Testis (tissue), 3 donors: ENCODE data around the gene EIF2S3B. TPM values are rescaled to one million over a fixed set of nuclear protein-coding genes. Genes with fewer than 3 reads are reported as not detected.

Experiments
- DNase-seq: peaks from one replicate; pipeline ENCODE4 v3.0.0-alpha.2; 2019
- H3K27ac ChIP-seq, 2 donors: fragments of 200-600 bp; sonication (generic); one replicate each; pipeline ENCODE4 v1.5.1; 2019
- H3K27me3 ChIP-seq: fragments of 200-600 bp; sonication (generic); one replicate; pipeline ENCODE4 v1.5.1; 2019
- H3K36me3 ChIP-seq: fragments of 200-600 bp; sonication (generic); one replicate; pipeline ENCODE4 v1.5.1; 2017; ENCODE audit warnings: low read depth; ENCODE audit errors: missing control alignments
- H3K4me1 ChIP-seq: fragments of 200-600 bp; sonication (generic); one replicate; pipeline ENCODE4 v1.5.1; 2019
- H3K4me3 ChIP-seq, 2 donors: fragments of 200-600 bp; sonication (generic); one replicate each; pipeline ENCODE4 v1.5.1; 2017 to 2019
- H3K9me3 ChIP-seq: fragments of 200-600 bp; sonication (generic); one replicate; pipeline ENCODE4 v1.5.1; 2017
- CTCF ChIP-seq, 3 experiments: fragments of 450-650 bp in 2 of 3; fragments of 200-600 bp in 1 of 3; sonication (generic) in 1 of 3; IDR thresholded peaks; one replicate each; pipeline ENCODE4 v1.5.1; 2016 to 2019; ENCODE audit warnings: antibody characterized with exemption in 3 of 3, mild to moderate bottlenecking in 2 of 3, moderate library complexity in 1 of 3
- POLR2A ChIP-seq: fragments of 450-650 bp; IDR thresholded peaks from one replicate; pipeline ENCODE4 v1.6.1; 2017; ENCODE audit warnings: antibody characterized with exemption, mild to moderate bottlenecking, moderate library complexity
- WGBS, 2 donors: methylation state at CpG; one replicate each; pipeline ENCODE4 v1.1.5; 2018; 5-methylcytosine and 5-hydroxymethylcytosine counted together
- intact Hi-C: fragments of 100-400 bp; cut with DNase I; formaldehyde crosslinking; loops from one replicate; pipeline ENCODE4 v1.15.1; 2023; ENCODE audit warnings: low total_unique reads
- polyA plus RNA-seq: library from polyadenylated mRNA; stranded (reverse); fragments of 350-450 nt; fragmentation: Illumina TruSeq; extraction: RNeasy Lipid Tissue Mini Kit (QIAGEN cat#74804); gene quantifications from one replicate; pipeline ENCODE4 v1.2.3, GENCODE V29; 2014; ENCODE audit warnings: low read depth, low replicate concordance; ENCODE audit not compliant: insufficient read depth
- total RNA-seq, 2 donors: library from RNA; depleted of rRNA; stranded (reverse); fragments of >200 nt; gene quantifications; one replicate each; pipeline ENCODE4 v1.2.3, GENCODE V29; 2016

The EIF2S3B gene
- total and polyA plus RNA-seq, 3 donors from 2014 or later, result 2.1 to 4.1 (median 3.9) TPM

GRCh38 chr12:10553148-10553547, 47.5 kb downstream of the EIF2S3B start:
- Histone ChIP-seq H3K4me3 (no peak overlapping the region), H3K4me1 (no peaks in the 10 kb centered on the region), H3K27ac (no peak overlapping the region), H3K9me3 (no peaks in the 10 kb centered on the region), H3K36me3 (no peaks in the 10 kb centered on the region), H3K27me3 (no peaks in the 10 kb centered on the region)
- no peak for TF ChIP-seq CTCF (IDR thresholded peaks at IDR 0.05)
- no peak for TF ChIP-seq POLR2A
- DNase-seq, result no peak
- WGBS, 2 donors, result 81 to 83% methylated on average over 1 of the region's 1 CpG
- intact Hi-C loops, result no loop called here

- Histone ChIP-seq H3K4me1 (no peaks in the 10 kb centered on the region), H3K27ac (no peak overlapping the region), H3K36me3 (no peaks in the 10 kb centered on the region), H3K9me3 (no peaks in the 10 kb centered on the region), H3K27me3 (no peaks in the 10 kb centered on the region), H3K4me3 (no peak overlapping the region)
- no peak for TF ChIP-seq CTCF (IDR thresholded peaks at IDR 0.05)
- no peak for TF ChIP-seq POLR2A
- DNase-seq, result no peak
- 77 to 88% methylated on average over 6 of the region's 6 CpGs for WGBS, 2 donors
- intact Hi-C loops, result no loop called here
These were observed 48.6 kb downstream of the EIF2S3B start for GRCh38 chr12:10554228-10554755.

GRCh38 chr12:10554756-10555481, 49.2 kb downstream of the EIF2S3B start:
- H3K27me3 ChIP-seq, result no peaks in the 10 kb centered on the region
- H3K4me1 ChIP-seq, result no peaks in the 10 kb centered on the region
- no peak overlapping the region for H3K27ac ChIP-seq
- WGBS, 2 donors, result 84 to 85% methylated on average over 7 of the region's 7 CpGs
- no peak for DNase-seq
- no peaks in the 10 kb centered on the region for H3K9me3 ChIP-seq
- intact Hi-C loops, result no loop called here
- TF ChIP-seq POLR2A, result no peak
- no peak for TF ChIP-seq CTCF (IDR thresholded peaks at IDR 0.05)
- no peaks in the 10 kb centered on the region for H3K36me3 ChIP-seq
- H3K4me3 ChIP-seq, result no peak overlapping the region

- no peak overlapping the region for H3K27ac ChIP-seq
- TF ChIP-seq CTCF (IDR thresholded peaks at IDR 0.05), result no peak
- TF ChIP-seq POLR2A, result no peak
- no peaks in the 10 kb centered on the region for H3K4me1 ChIP-seq
- no peaks in the 10 kb centered on the region for H3K27me3 ChIP-seq
- 59 to 66% methylated on average over 6 of the region's 6 CpGs for WGBS, 2 donors
- DNase-seq, result no peak
- no peaks in the 10 kb centered on the region for H3K36me3 ChIP-seq
- intact Hi-C loops, result no loop called here
- H3K4me3 ChIP-seq, result no peak overlapping the region
- H3K9me3 ChIP-seq, result no peaks in the 10 kb centered on the region
These were observed 51.6 kb downstream of the EIF2S3B start for GRCh38 chr12:10557329-10557728.

- intact Hi-C loops, result no loop called here
- Histone ChIP-seq H3K4me1 (no peaks in the 10 kb centered on the region), H3K27me3 (no peaks in the 10 kb centered on the region), H3K9me3 (no peaks in the 10 kb centered on the region), H3K27ac (no peak overlapping the region), H3K36me3 (no peaks in the 10 kb centered on the region), H3K4me3 (no peak overlapping the region)
- TF ChIP-seq POLR2A, result no peak
- no peak for TF ChIP-seq CTCF (IDR thresholded peaks at IDR 0.05)
- WGBS, 2 donors, result 84 to 100% methylated on average over 2 of the region's 2 CpGs
- no peak for DNase-seq
These were observed 52.1 kb downstream of the EIF2S3B start for GRCh38 chr12:10557766-10558165.
